ENCODE results near the gene MRGPRF. TPM values are rescaled to one million over a fixed set of nuclear protein-coding genes. Genes with fewer than 3 reads are reported as not detected.

The MRGPRF gene
- total RNA-seq, 1 donor from 2014 or later = 209 TPM

DNA sequence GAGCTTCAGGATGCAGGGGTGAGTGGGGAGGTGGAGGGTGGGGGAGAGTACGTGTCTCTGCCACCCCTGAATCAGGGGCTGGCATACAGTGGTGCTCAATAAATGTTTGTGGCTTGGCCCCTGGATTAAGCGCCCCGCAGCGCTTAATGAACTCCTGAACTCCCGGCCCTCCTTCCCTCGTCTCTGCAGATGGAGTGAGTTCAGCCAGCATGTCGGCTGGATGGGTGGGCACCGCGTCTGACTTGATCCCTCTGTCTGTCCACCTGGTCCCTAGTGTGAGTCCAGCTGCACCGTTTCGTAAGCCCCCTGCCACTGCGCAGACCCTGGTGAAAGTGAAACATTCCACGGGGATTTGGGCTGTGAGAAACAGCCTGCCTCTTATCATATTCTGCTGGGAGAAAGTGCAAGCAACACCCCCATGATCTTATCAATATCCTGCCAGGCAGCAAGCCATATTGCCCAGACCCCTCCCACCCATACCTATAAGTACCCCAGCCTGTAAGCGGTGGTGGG, 20.2 kb downstream of the MRGPRF start:
- intact Hi-C loops (cut with DNase I) = no loop called here
- Histone ChIP-seq H3K27me3 (no peaks in the 10 kb centered on the region), H3K9me3 (no peaks in the 10 kb centered on the region), H3K36me3 (no peaks in the 10 kb centered on the region), H3K4me1 (no peaks in the 10 kb centered on the region), H3K27ac (no peak overlapping the region), H3K4me3 (no peak overlapping the region)
- TF ChIP-seq, protein P1, sequence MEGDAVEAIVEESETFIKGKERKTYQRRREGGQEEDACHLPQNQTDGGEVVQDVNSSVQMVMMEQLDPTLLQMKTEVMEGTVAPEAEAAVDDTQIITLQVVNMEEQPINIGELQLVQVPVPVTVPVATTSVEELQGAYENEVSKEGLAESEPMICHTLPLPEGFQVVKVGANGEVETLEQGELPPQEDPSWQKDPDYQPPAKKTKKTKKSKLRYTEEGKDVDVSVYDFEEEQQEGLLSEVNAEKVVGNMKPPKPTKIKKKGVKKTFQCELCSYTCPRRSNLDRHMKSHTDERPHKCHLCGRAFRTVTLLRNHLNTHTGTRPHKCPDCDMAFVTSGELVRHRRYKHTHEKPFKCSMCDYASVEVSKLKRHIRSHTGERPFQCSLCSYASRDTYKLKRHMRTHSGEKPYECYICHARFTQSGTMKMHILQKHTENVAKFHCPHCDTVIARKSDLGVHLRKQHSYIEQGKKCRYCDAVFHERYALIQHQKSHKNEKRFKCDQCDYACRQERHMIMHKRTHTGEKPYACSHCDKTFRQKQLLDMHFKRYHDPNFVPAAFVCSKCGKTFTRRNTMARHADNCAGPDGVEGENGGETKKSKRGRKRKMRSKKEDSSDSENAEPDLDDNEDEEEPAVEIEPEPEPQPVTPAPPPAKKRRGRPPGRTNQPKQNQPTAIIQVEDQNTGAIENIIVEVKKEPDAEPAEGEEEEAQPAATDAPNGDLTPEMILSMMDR (IDR thresholded peaks at IDR 0.05) = no peak
- peak in 1 of 2 donors; percentile 34 for DNase-seq (ENCODE audit: low spot score in 2 of 2)

DNA sequence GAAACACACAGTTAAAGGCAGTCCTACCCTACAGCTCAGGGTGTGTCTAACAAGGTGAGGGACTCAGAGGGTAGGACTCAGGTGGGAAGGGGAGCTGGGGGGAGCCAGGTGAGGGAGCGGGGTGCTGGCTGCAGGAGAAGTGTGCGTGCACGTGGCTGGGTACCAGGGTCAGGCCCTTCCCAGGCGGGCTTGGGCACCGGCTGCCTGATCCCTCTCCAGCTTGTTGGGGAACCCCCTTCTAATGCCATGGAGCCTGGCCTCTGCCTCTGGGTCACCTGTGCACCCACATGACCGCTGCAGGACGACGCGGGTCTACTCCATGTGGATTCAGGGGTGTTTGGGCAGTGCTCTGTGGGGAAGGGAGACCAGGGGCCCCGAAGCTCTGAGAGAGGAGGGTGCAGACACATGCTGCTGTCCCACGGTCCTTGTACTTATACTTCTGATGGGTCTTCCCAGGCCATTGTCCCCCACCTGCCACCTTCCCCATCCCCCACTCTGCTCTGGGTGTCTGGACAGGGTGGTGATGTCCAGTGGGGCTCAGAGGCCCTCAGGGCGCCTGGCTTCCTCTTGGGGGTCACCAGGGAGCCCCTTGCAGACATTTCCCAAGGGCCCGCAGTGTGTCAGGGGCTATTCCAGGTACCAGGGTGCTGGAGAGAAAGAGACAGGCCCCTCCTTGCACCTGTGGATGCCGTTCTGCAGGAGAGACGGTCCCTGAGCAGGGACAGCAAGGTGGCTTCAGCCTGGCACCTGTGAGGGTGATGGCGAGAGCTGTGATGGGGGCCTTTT, 21.9 kb downstream of the MRGPRF start:
- TF ChIP-seq, protein P1 (IDR thresholded peaks at IDR 0.05) = no peak
- intact Hi-C loops (cut with DNase I) = no loop called here
- peak in 1 of 2 donors; percentile 50 for DNase-seq (ENCODE audit: low spot score in 2 of 2)
- peaks cover 4 to 5% of the 10 kb centered on the region in 2 donors for H3K9me3 ChIP-seq
- H3K27me3 ChIP-seq = no peaks in the 10 kb centered on the region
- no peak overlapping the region for H3K27ac ChIP-seq
- H3K4me3 ChIP-seq = no peak overlapping the region
- H3K4me1 ChIP-seq = no peaks in the 10 kb centered on the region
- no peaks in the 10 kb centered on the region for H3K36me3 ChIP-seq

DNA sequence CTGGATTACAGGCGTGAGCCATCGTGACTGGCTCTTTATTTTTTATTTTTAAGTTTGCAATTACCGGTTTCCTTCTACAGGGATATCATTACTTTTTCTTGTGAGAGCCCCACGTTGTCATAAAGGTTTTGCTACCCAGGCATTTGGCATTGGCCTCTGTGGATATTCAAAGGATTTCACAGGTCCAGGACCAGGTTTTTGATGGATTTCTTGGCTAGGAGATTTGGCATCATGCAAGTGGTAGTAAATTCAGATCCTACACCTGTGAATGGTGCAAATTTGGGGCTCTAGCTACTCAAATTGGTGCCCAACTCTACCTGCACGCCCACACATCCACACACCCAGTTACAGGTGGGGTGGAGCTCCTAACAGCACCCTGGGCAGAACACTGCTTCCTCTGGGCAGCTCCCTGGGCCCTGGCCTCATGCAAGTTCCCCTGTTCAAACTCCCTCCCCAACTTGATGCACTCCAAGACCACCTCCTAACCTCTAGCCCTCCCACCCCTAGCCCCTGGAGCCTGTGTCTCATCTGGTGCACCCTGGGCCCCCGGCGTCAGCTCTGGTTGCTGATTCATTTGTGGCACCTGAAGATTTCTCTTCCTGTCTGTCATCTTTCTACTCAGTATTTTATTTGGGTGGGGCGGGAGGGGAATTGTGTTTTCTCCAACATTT, 23.0 kb downstream of the MRGPRF start:
- DNase-seq (ENCODE audit: low spot score in 2 of 2) = peak in 1 of 2 donors; percentile 21
- intact Hi-C loops (cut with DNase I) = no loop called here
- H3K36me3 ChIP-seq = no peaks in the 10 kb centered on the region
- H3K4me1 ChIP-seq = no peaks in the 10 kb centered on the region
- no peak overlapping the region for H3K4me3 ChIP-seq
- no peak overlapping the region for H3K27ac ChIP-seq
- H3K9me3 ChIP-seq = peaks cover 4 to 5% of the 10 kb centered on the region in 2 donors
- TF ChIP-seq, protein P1 (IDR thresholded peaks at IDR 0.05) = no peak
- no peaks in the 10 kb centered on the region for H3K27me3 ChIP-seq

DNA sequence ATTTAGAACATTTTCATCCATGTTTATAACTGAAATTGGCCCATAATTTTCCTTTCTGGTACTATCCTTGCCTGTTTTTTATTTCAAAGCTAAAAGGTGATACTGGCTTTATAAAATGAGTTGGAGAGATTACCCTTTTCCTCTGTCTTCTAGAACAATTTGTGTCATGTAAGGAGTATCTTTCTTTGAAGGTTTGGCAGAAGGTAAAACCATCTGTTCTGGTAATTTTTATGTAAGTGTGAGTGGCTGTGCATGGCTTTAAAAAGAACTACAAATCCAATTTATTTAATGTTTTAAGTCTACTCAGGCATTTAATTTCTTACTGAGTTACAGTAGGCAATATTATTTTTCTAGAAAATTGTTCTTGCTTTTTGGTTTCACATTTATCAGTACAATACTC, 24.6 kb downstream of the MRGPRF start:
- Histone ChIP-seq H3K4me3 (no peak overlapping the region), H3K9me3 (peaks cover 4 to 5% of the 10 kb centered on the region in 2 donors), H3K27me3 (no peaks in the 10 kb centered on the region), H3K4me1 (no peaks in the 10 kb centered on the region), H3K36me3 (no peaks in the 10 kb centered on the region), H3K27ac (no peak overlapping the region)
- TF ChIP-seq, protein P1 (IDR thresholded peaks at IDR 0.05) = no peak
- no peak for DNase-seq (ENCODE audit: low spot score in 2 of 2)
- intact Hi-C loops (cut with DNase I) = no loop called here

DNA sequence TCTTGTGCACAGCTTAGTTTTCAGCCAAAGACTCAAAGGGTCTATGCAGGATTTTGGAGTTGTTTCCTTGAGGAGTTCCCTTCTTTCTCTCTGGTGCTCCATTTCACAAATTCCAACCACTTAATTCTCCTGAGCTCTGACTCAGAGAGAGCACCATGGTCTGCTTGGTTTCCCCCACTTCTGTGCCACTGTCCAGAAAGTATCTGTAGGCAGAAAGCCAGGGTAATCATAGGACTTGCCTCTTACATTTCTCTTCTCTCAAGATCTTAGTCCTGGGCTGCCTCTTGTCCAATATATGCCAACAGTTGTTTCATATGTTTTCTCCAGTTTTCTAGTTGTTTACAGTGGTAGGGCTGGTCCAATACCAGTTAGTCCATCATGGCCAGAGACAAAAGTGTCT, 25.8 kb downstream of the MRGPRF start:
- Histone ChIP-seq H3K4me3 (no peak overlapping the region), H3K9me3 (peaks cover 4 to 5% of the 10 kb centered on the region in 2 donors), H3K36me3 (no peaks in the 10 kb centered on the region), H3K4me1 (no peaks in the 10 kb centered on the region), H3K27ac (no peak overlapping the region), H3K27me3 (no peaks in the 10 kb centered on the region)
- intact Hi-C loops (cut with DNase I) = no loop called here
- no peak for DNase-seq (ENCODE audit: low spot score in 2 of 2)
- TF ChIP-seq, protein P1 (IDR thresholded peaks at IDR 0.05) = no peak

Measured in ascending aorta (tissue), 2 donors.